ENCODE data around the gene KCNIP4.

- TF ChIP-seq, protein P1, sequence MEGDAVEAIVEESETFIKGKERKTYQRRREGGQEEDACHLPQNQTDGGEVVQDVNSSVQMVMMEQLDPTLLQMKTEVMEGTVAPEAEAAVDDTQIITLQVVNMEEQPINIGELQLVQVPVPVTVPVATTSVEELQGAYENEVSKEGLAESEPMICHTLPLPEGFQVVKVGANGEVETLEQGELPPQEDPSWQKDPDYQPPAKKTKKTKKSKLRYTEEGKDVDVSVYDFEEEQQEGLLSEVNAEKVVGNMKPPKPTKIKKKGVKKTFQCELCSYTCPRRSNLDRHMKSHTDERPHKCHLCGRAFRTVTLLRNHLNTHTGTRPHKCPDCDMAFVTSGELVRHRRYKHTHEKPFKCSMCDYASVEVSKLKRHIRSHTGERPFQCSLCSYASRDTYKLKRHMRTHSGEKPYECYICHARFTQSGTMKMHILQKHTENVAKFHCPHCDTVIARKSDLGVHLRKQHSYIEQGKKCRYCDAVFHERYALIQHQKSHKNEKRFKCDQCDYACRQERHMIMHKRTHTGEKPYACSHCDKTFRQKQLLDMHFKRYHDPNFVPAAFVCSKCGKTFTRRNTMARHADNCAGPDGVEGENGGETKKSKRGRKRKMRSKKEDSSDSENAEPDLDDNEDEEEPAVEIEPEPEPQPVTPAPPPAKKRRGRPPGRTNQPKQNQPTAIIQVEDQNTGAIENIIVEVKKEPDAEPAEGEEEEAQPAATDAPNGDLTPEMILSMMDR (IDR thresholded peaks at IDR 0.05 in 8 of 11, conservative IDR thresholded peaks at IDR 0.05 in 3 of 11): no peak
- no peak for TF ChIP-seq POLR2A (IDR thresholded peaks at IDR 0.05)
These were observed 942.9 kb downstream of the KCNIP4 start for GRCh38 chr4:21005647-21006046.
